ENCODE data around the gene ALPL. TPM values are rescaled to one million over a fixed set of nuclear protein-coding genes. Genes with fewer than 3 reads are reported as not detected.
"Not testable (repeated sequence)": the region's sequence is repeated elsewhere in the genome, so short reads cannot be mapped to it uniquely, and the experiment has no call there.

ALPL gene
- not detected for total RNA-seq

- Mint-ChIP-seq H3K27ac (no peak within 1 kb of the TSS), H3K9me3 (no peaks in the 10 kb centered on the region), H3K4me3 (no peak within 1 kb of the TSS), H3K27me3 (peaks cover 50% of the 10 kb centered on the region), H3K4me1 (peaks cover 6% of the 10 kb centered on the region), H3K36me3 (ENCODE audit: low read depth) (no peaks in the 10 kb centered on the region)
- ChIA-PET POLR2A (no interaction called here), CTCF (interaction anchor here (0.5 to 1.0 kb wide), 4 partner anchors 9 to 150 kb away, joined by 3 to 5 read pairs (median 3); no protein-coding TSS in a partner anchor)
- DNase-seq: no peak
Measured at GRCh38 chr1:21509351-21510112, at the start of gene ALPL. ALPL (plus strand) TSS chr1:21509423; CDS start chr1:21554082, 44,659 bp downstream.

DNA sequence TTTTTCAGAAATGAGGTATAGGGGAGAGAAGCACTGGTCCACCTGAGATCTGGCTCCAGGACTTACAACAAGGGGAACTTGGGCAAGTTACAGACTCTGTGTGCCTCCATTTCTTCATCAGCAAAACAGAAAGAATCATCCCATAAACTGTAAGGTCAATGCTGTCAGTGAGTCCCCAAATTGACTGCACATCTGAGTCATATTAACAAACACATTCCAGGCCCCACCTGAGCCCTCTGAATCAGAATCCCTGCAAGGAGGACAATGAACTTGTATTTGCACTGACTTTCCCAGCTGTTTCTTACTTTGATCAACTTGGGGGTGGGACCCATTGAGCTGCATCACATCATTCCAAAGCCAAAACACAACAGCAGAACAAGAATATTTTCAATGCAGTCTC, 44.1 kb upstream of the ALPL start:
- H3K4me3 Mint-ChIP-seq; CTCF ChIA-PET; DNase-seq; POLR2A ChIA-PET; H3K27ac Mint-ChIP-seq; H3K9me3 Mint-ChIP-seq; H3K36me3 Mint-ChIP-seq (ENCODE audit: low read depth); H3K27me3 Mint-ChIP-seq; H3K4me1 Mint-ChIP-seq: not testable (repeated sequence)

GRCh38 chr1:21467946-21468345, 41.3 kb upstream of the ALPL start:
- H3K27ac Mint-ChIP-seq; H3K36me3 Mint-ChIP-seq (ENCODE audit: low read depth): not testable (repeated sequence)

GRCh38 chr1:21468599-21468998, 40.6 kb upstream of the ALPL start:
- peak; percentile 28 for DNase-seq

More at GRCh38 chr1:21467946-21468345, 41.3 kb upstream of the ALPL start:
- H3K9me3 Mint-ChIP-seq, H3K4me3 Mint-ChIP-seq, H3K4me1 Mint-ChIP-seq, POLR2A ChIA-PET, DNase-seq, CTCF ChIA-PET, H3K27me3 Mint-ChIP-seq: not testable (repeated sequence)

GRCh38 chr1:21469581-21469980, 39.6 kb upstream of the ALPL start:
- no peak for DNase-seq
- Mint-ChIP-seq H3K27me3 (no peaks in the 10 kb centered on the region), H3K27ac (no peak overlapping the region), H3K36me3 (ENCODE audit: low read depth) (no peaks in the 10 kb centered on the region), H3K4me3 (no peak overlapping the region), H3K4me1 (no peaks in the 10 kb centered on the region), H3K9me3 (no peaks in the 10 kb centered on the region)
- ChIA-PET CTCF (interaction anchor here (0.6 kb wide), 1 partner anchor 673 kb away, joined by 3 read pairs; no protein-coding TSS in a partner anchor), POLR2A (no interaction called here)

More at GRCh38 chr1:21468599-21468998, 40.6 kb upstream of the ALPL start:
- ChIA-PET POLR2A (no interaction called here), CTCF (no interaction called here)
- no peak overlapping the region for H3K4me3 Mint-ChIP-seq
- H3K27me3 Mint-ChIP-seq: no peaks in the 10 kb centered on the region
- H3K4me1 Mint-ChIP-seq: no peaks in the 10 kb centered on the region
- no peaks in the 10 kb centered on the region for H3K9me3 Mint-ChIP-seq
- H3K36me3 Mint-ChIP-seq (ENCODE audit: low read depth): no peaks in the 10 kb centered on the region
- H3K27ac Mint-ChIP-seq: no peak overlapping the region

DNA sequence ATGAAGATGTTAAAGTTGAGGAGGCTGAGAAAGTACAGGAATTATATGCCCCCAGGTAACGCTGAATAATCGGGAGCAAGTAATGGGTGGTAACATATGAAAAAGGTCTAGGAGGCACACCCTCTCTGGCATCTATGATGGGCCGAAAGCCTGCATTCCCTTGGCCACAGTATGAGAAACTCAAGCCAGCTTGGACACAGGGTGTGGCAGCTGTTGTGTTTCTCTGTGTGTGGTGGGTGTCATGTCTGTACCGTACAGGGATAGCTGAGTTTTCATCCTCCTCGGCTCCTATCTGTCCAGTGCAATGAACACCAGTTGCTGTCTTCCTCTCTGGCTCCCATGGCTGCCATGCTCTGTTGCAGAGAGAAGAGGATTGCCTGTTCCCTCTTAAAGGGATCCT, 36.4 kb upstream of the ALPL start:
- no peak overlapping the region for H3K27ac Mint-ChIP-seq
- H3K27me3 Mint-ChIP-seq: no peaks in the 10 kb centered on the region
- no peaks in the 10 kb centered on the region for H3K4me1 Mint-ChIP-seq
- H3K4me3 Mint-ChIP-seq: no peak overlapping the region
- no peaks in the 10 kb centered on the region for H3K36me3 Mint-ChIP-seq (ENCODE audit: low read depth)
- CTCF ChIA-PET: no interaction called here
- DNase-seq: no peak
- POLR2A ChIA-PET: no interaction called here
- H3K9me3 Mint-ChIP-seq: no peaks in the 10 kb centered on the region

- Mint-ChIP-seq H3K27me3 (peaks cover 3% of the 10 kb centered on the region), H3K27ac (no peak overlapping the region), H3K4me1 (no peaks in the 10 kb centered on the region), H3K4me3 (no peak overlapping the region), H3K36me3 (ENCODE audit: low read depth) (peaks cover 4% of the 10 kb centered on the region), H3K9me3 (no peaks in the 10 kb centered on the region)
- CTCF ChIA-PET: interaction anchor here (0.5 kb wide), 1 partner anchor 1624 kb away, joined by 3 read pairs; no protein-coding TSS in a partner anchor
- DNase-seq: no peak
- POLR2A ChIA-PET: interaction anchor here (0.6 kb wide), 1 partner anchor 10 kb away, joined by 10 read pairs; no protein-coding TSS in a partner anchor
Measured at GRCh38 chr1:21478356-21478755, 30.9 kb upstream of the ALPL start.

DNA sequence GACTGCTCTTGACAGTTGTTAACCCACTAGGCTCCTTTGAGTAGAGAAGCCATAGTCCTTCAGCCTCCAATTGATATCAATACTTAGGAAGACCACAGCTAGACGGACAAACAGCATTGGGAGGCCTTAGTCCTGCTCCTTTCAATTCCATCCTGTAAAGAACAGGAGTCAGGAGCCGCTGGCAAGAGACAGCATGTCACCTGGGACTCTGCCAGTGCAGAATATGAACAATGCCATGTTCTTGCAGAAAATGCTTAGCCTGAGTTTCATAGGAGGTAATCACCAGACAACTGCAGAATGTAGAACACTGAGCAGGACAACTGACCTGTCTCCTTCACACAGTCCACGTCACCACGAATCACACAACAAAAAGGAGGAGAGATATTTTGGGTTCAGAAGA, 25.3 kb upstream of the ALPL start:
- H3K4me1 Mint-ChIP-seq; DNase-seq; H3K36me3 Mint-ChIP-seq (ENCODE audit: low read depth); POLR2A ChIA-PET; CTCF ChIA-PET; H3K27ac Mint-ChIP-seq; H3K27me3 Mint-ChIP-seq; H3K4me3 Mint-ChIP-seq; H3K9me3 Mint-ChIP-seq: not testable (repeated sequence)

GRCh38 chr1:21489146-21489545, 20.1 kb upstream of the ALPL start:
- CTCF ChIA-PET: interaction anchor here (0.6 to 1.6 kb wide), 2 partner anchors 9 to 119 kb away, joined by 3 to 4 read pairs; no protein-coding TSS in a partner anchor

GRCh38 chr1:21490774-21491487, 18.3 kb upstream of the ALPL start:
- ChIA-PET POLR2A (no interaction called here), CTCF (interaction anchor here (0.8 to 1.4 kb wide), 2 partner anchors 9 to 70 kb away, joined by 3 read pairs; no protein-coding TSS in a partner anchor)
- H3K9me3 Mint-ChIP-seq: no peaks in the 10 kb centered on the region
- no peak overlapping the region for H3K4me3 Mint-ChIP-seq
- peak; percentile 21 for DNase-seq
- no peak overlapping the region for H3K27ac Mint-ChIP-seq
- H3K4me1 Mint-ChIP-seq: peaks cover 11% of the 10 kb centered on the region
- H3K36me3 Mint-ChIP-seq (ENCODE audit: low read depth): no peaks in the 10 kb centered on the region
- H3K27me3 Mint-ChIP-seq: peaks cover 18% of the 10 kb centered on the region

More at GRCh38 chr1:21489146-21489545, 20.1 kb upstream of the ALPL start:
- Mint-ChIP-seq H3K4me1 (peaks cover 11% of the 10 kb centered on the region), H3K27ac (no peak overlapping the region), H3K36me3 (ENCODE audit: low read depth) (no peaks in the 10 kb centered on the region), H3K4me3 (no peak overlapping the region), H3K27me3 (peaks cover 18% of the 10 kb centered on the region), H3K9me3 (no peaks in the 10 kb centered on the region)
- POLR2A ChIA-PET: no interaction called here
- no peak for DNase-seq

DNA sequence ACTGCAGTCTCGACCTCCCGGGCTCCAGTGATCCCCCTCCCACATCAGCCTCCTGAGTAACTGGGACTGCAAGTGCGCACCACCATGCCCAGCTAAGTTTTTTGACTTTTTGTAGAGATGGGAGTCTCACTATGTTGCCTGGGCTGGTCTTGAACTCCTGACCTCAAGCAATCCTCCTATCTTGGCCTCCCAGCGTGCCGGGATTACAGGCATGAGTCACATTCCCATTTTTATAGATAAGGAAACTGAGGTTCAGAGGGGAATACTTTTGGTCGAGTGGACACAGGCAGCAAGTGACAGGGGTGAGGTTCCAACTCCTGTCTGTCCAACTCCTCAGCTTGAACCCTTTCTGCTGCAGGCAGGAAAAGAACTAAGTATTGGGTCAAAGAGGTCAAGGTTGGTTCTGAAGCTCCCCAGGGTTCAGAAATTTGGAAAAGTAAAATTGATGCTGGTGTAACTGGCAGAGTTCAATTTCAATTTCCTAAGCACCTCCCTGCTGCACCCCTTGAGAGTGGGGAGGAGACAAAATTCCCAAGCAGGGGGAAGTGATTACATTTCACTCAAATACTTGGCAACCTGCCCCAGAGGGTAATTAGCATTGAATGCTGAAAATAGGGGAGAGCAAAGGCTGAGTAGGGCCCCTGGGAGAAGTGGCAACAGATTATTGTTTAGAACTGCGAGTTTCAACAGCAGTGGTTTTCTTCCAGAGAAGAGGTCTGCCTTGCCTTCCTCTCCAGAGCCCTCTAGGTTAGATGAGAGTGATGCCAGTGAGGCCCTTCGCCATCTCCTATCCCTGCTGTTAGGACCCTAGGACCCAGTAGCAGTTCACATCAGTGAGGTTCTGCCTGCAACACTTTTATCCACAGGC, 17.5 kb upstream of the ALPL start:
- H3K4me1 Mint-ChIP-seq: peaks cover 11% of the 10 kb centered on the region
- DNase-seq: no peak
- H3K4me3 Mint-ChIP-seq: no peak overlapping the region
- CTCF ChIA-PET: interaction anchor here (0.8 kb wide), 1 partner anchor 69 kb away, joined by 3 read pairs; no protein-coding TSS in a partner anchor
- POLR2A ChIA-PET: no interaction called here
- peaks cover 18% of the 10 kb centered on the region for H3K27me3 Mint-ChIP-seq
- H3K9me3 Mint-ChIP-seq: no peaks in the 10 kb centered on the region
- H3K36me3 Mint-ChIP-seq (ENCODE audit: low read depth): no peaks in the 10 kb centered on the region
- no peak overlapping the region for H3K27ac Mint-ChIP-seq

DNA sequence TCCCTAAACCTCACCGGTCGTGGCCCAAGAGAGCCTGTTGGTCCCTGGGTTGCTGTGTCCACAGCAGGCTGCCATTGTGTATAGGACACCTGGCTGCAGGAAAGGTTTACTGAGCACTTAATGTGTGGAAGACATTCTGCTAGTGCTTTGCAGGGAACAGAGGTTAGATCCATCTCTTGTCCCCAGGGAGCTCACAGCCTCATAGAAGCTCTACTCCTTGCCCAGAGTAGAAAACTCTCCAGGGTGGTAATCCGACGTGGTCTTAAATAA, 16.9 kb upstream of the ALPL start:
- ChIA-PET POLR2A (no interaction called here), CTCF (no interaction called here)
- no peaks in the 10 kb centered on the region for H3K9me3 Mint-ChIP-seq
- no peak overlapping the region for H3K27ac Mint-ChIP-seq
- H3K27me3 Mint-ChIP-seq: peaks cover 18% of the 10 kb centered on the region
- H3K4me1 Mint-ChIP-seq: peaks cover 11% of the 10 kb centered on the region
- no peak overlapping the region for H3K4me3 Mint-ChIP-seq
- no peaks in the 10 kb centered on the region for H3K36me3 Mint-ChIP-seq (ENCODE audit: low read depth)
- DNase-seq: no peak

GRCh38 chr1:21494196-21494595, 15.0 kb upstream of the ALPL start:
- no peak overlapping the region for H3K4me3 Mint-ChIP-seq
- no peak for DNase-seq
- peaks cover under 1% of the 10 kb centered on the region for H3K4me1 Mint-ChIP-seq
- no peaks in the 10 kb centered on the region for H3K36me3 Mint-ChIP-seq (ENCODE audit: low read depth)
- POLR2A ChIA-PET: no interaction called here
- no peak overlapping the region for H3K27ac Mint-ChIP-seq
- H3K9me3 Mint-ChIP-seq: no peaks in the 10 kb centered on the region
- CTCF ChIA-PET: no interaction called here
- peaks cover 11% of the 10 kb centered on the region for H3K27me3 Mint-ChIP-seq

Data from activated CD4-positive, alpha-beta T cell treated with anti-CD3 and anti-CD28 coated beads, Interleukin-2, amount 10 ng/mL, durations not matched to agents 7 days and 5 days (primary cell).